Activated CD4-positive, CD25-positive, alpha-beta regulatory T cell treated with anti-CD3 and anti-CD28 coated beads, Interleukin-2, amount 50 U/mL, for 16 hours (primary cell): ENCODE data around the gene NDUFAF5.

Source experiments
- DNase-seq: peaks from one replicate; pipeline ENCODE4 v3.0.0-alpha.2; 2020; ENCODE audit warnings: low read depth, low spot score

The NDUFAF5 gene

GRCh38 chr20:13777171-13777601 is 7.6 kb upstream of the NDUFAF5 start:
- DNase-seq, result no peak

- DNase-seq, result no peak
Observed at GRCh38 chr20:13778827-13779226, 6.0 kb upstream of the NDUFAF5 start.

GRCh38 chr20:13783528-13783927 is 1.3 kb upstream of the NDUFAF5 start:
- no peak for DNase-seq

- no peak for DNase-seq
Observed at GRCh38 chr20:13784271-13784892, 446 bp upstream of the NDUFAF5 start.

- DNase-seq, result no peak
Observed at GRCh38 chr20:13786143-13786828, 1.5 kb downstream of the NDUFAF5 start.

- DNase-seq, result no peak
Observed at GRCh38 chr20:13788167-13788834, 3.5 kb downstream of the NDUFAF5 start.

GRCh38 chr20:13790708-13791107 is 5.9 kb downstream of the NDUFAF5 start:
- no peak for DNase-seq

- no peak for DNase-seq
Observed at GRCh38 chr20:13791540-13792459, 7.0 kb downstream of the NDUFAF5 start.

GRCh38 chr20:13793001-13793400 is 8.2 kb downstream of the NDUFAF5 start:
- no peak for DNase-seq

- no peak for DNase-seq
Observed at GRCh38 chr20:13794667-13795066, 9.8 kb downstream of the NDUFAF5 start.

- DNase-seq, result no peak
Observed at GRCh38 chr20:13799040-13799439, 14.2 kb downstream of the NDUFAF5 start.

- no peak for DNase-seq
Observed at GRCh38 chr20:13799974-13800373, 15.1 kb downstream of the NDUFAF5 start.

GRCh38 chr20:13800728-13801134 is 15.9 kb downstream of the NDUFAF5 start:
- no peak for DNase-seq

GRCh38 chr20:13809373-13809772 is 24.5 kb downstream of the NDUFAF5 start:
- no peak for DNase-seq

GRCh38 chr20:13809855-13810254 is 25.0 kb downstream of the NDUFAF5 start:
- DNase-seq, result no peak

- DNase-seq, result no peak
Observed at GRCh38 chr20:13810446-13810845, 25.6 kb downstream of the NDUFAF5 start.

GRCh38 chr20:13813910-13814309 is 29.1 kb downstream of the NDUFAF5 start:
- DNase-seq, result no peak

- no peak for DNase-seq
Observed at GRCh38 chr20:13814672-13815071, 29.8 kb downstream of the NDUFAF5 start.

GRCh38 chr20:13816757-13817156 is 31.9 kb downstream of the NDUFAF5 start:
- no peak for DNase-seq

GRCh38 chr20:13817342-13817741 is 32.5 kb downstream of the NDUFAF5 start:
- DNase-seq, result no peak

GRCh38 chr20:13819885-13820645 is 35.2 kb downstream of the NDUFAF5 start:
- DNase-seq, result no peak
